GM19438 (cell line): ENCODE measurements around the gene IL1RAP.

Experiments
- ATAC-seq: cut with Tn5 transposase; IDR thresholded peaks from one replicate; pipeline ENCODE4 v1.9.1; 2021; ENCODE audit warnings: low read depth; ENCODE audit not compliant: unreplicated experiment

IL1RAP gene

DNA sequence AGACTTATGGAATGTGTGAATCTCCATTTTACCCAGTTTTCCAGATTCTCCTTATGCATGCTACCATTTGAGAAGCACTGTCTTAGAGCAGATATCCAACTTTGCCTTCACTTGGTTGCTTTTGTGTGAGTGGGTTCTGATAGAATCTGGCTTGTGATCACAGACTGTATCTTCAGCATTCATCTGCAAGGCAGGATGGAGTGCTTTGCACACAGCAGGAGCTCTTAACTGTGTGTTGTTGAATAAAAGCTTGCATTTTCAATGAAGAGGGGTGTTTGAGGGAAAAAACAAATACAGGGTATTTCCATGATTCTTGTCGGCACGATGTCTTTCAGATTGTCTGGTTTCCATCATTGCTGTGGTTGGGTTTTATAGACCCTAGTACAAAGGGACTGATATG is 24.4 kb downstream of the IL1RAP start:
- no peak for ATAC-seq

DNA sequence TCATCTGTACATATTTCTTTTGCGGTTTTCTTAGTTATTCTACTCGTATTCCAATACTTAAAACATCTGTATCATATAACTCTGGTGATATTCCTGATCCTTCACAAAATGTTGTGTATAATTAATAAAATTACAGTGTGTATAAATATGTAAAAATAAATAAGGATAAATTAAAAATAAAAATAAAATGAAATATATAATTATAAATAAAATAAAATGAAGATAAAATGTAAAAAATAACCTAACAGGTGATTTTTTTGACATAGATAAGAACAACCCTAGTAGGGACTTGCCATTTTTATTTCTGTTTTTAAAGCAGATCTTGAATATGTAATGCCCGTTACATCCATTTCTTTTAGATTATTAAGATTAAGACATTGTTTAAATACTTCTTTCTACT is 25.6 kb downstream of the IL1RAP start:
- ATAC-seq: no peak

- no peak for ATAC-seq
These were observed 27.1 kb downstream of the IL1RAP start for GRCh38 chr3:190541008-190541407.

GRCh38 chr3:190541560-190541959 is 27.7 kb downstream of the IL1RAP start:
- no peak for ATAC-seq

DNA sequence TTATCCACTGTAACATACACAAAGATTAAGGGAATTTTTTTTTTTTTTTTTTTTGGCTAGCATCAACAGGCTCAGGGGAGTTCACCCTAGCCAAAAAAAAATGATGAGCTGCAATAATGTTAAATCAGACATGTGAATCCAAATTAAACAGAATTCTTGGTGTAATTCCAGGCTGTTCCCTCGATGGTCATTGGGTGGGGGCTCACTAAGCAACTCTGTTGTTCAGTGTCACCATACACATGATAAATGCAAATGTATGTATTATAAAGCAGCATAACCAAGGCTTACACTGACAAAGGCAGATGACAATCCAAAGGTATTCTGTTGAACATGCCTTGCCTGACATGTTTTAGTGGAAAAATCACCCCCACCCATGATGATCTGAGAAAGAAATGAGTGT is 29.0 kb downstream of the IL1RAP start:
- no peak for ATAC-seq

DNA sequence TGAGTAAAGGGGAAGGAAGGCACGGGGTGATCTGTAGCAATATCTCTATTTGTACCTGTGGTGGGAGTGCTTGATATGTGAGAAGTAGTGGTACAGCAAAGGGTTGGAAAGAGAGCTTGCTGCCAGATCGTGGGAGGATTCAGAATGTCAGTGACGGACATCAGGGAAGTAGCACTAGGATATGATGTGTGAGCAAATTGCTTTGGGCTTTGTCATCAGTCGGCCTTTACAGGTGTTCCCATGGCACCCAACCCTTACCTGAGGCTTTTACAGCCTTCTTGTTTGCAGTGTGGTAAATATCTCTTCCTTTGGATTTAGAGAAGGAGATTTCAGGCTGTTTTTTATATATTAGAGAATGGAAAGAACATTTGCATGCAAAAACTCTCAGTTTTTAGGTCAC is 29.8 kb downstream of the IL1RAP start:
- ATAC-seq: no peak

DNA sequence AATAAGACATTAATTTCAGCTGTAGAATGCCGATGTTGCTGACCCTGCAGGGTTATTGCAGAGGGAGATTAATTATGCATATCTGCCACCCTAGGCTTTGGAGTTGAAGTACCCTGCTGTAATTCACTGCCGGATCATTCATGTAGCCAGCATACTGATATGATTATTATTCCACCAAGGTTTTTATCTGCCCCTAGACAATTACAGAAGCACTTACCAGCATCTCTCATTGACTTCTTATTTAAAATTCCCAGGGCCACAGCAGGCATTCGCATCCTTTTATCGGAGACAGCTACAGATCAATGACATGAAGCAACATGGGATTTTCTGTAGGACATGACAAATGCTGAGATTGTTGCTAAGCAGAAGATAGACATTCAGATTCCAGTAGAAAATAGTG is 31.3 kb downstream of the IL1RAP start:
- no peak for ATAC-seq

GRCh38 chr3:190546881-190547510 is 33.1 kb downstream of the IL1RAP start:
- ATAC-seq: no peak

DNA sequence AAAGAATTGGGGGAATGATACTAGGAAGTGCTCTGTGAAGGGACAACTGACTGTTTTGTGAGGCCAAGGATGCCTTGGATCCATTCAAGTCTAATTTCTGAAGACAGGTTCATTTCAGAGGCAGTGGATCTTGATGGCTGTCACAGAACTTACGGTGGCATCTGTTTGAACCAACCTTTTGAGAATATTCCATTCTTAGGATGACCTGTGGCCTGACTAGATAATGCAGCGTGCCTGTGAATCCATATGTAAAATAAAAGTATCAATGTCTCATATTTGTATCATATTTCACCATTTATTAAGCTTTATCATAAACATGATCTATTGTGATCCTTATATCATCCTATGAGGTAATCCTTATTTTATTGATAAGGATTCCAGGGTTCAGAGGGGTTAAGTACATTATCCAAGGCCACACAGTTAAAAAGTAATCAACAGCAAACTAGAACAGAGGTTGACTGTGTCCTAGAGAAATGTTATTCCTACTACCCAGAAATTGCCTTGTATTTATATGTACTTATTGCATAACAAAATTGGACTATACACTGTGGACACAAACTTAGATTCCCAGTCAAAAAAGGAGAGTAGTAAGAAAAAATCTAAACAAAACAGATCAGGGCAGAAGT is 34.3 kb downstream of the IL1RAP start:
- ATAC-seq: no peak

DNA sequence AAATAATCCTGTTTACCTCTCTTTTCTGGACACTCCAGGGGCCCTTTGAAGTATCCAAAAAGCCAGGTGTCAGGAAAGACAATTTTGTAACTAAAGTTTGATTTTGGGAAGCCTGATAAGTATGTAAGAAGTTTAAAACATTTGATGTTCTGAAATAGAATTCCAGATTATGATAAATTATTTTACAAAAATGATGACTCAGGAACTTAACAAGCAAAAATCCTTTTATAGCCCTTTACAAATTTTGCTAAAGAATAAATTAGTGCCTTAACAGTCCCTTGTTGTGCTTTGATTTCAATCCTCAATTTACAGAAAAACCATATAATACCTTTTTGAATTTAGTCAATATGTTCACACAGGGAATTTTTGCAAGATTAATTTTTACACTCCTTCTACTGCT is 38.1 kb downstream of the IL1RAP start:
- no peak for ATAC-seq

DNA sequence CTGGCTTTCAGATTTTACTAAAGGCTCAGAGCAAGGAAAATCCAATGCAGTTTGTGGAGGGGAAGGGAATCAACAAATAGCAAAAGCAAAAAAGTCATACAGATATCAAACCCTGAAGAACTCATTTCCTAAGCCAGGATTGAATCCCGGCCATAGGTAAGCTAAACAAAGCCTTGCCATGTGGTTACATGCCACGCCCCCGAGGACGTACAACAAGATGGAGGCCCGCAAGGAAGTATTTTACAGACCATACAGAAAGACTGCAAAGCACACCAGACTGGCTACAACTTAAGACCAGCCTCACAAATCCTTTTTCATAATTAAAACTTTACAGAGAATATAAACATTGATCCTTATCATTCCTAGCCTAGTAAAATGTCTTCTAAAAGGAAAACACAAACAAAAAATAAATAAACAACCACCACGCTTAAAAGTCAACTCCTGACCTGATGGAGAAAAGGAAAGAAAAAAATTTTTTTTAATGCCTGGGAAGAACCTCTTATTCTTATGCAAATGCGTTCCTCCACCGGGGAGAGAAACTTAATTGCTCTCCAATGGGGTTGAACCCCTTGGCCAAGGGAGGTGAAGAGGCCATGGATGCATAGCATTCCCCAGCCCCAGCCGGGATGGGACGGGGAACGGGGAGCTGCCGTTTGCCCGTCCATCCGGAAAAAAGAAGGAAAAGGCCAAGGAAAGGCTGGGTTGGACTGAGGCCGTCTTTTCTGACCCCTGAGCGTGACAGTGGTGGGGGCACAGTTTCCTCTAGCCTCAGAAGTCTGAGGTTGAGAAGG is 39.3 kb downstream of the IL1RAP start:
- ATAC-seq: no peak

DNA sequence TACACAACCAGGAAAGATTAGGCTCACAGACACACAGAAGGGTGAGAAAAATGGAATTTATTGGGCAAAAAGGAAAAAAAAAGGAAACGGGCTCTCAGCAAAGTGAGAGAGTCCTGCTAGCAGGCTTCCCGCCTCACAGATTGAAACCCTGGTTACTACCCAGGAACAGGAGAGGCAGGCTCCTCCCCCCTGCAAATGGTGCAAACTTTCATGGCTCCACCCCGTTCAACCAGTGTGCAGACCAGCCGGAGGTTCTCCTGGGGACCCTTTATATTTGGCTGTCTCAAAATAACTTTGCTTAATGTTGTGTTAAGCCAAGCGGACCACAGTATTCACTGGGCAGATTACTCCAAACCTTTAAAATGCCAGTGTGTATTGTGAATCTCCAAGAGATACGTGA is 40.3 kb downstream of the IL1RAP start:
- no peak for ATAC-seq

DNA sequence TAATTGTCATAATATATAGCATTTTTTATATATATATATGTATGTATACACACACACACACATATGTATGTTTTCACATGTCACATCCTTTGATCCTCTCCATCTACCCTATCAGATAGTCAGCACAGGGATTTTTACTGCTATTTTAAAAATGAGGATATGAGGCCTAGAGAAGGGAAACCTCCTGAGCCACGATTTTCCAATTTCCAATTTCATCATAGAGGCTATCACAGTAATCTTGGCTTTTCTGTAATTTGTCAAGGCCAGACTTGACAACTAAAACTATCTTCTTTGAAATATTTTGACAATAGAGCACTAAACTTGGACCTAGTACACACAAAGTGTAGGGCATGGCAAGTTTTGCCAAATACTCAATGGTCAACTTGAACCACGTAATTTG is 42.5 kb downstream of the IL1RAP start:
- no peak for ATAC-seq

DNA sequence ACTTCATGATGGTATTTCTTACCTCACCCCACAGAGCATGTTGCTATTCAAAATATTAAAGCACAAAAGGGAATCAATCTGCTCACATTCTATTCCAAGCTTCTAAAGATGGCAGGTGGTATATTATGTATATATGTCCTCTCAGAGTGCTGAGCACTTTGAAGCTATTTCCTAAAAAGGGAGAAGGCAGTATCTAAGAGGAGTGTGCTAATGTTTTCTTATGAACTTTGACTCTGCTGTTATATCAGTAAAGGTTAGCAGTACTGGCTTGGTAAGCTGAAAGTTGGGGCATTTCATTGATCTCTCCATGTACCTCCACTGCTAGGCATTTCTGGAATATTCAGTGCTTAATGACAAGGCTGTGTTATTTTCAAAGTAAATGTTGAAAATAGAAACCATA is 43.4 kb downstream of the IL1RAP start:
- no peak for ATAC-seq

GRCh38 chr3:190558316-190558715 is 44.4 kb downstream of the IL1RAP start:
- no peak for ATAC-seq

DNA sequence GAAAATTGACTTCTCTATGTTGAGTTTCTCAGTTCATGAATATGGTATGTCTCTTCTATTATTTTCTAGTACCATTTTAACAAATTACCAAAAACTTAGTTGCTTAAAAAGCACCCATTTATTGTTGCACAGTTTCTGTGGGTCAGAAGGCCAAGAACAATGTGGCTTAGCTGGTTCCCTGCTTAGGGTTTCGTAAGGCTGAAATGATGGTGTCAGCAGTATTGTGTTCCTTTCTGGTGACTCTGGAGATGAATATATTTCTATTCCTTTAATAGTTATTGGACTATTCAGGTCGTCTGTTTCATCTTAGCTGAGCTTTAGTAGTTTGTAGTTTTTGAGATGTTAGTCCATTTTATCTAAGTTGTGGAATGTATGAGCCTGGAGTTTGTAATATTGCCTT is 44.9 kb downstream of the IL1RAP start:
- no peak for ATAC-seq

- ATAC-seq: no peak
These were observed 46.4 kb downstream of the IL1RAP start for GRCh38 chr3:190560013-190560895.

DNA sequence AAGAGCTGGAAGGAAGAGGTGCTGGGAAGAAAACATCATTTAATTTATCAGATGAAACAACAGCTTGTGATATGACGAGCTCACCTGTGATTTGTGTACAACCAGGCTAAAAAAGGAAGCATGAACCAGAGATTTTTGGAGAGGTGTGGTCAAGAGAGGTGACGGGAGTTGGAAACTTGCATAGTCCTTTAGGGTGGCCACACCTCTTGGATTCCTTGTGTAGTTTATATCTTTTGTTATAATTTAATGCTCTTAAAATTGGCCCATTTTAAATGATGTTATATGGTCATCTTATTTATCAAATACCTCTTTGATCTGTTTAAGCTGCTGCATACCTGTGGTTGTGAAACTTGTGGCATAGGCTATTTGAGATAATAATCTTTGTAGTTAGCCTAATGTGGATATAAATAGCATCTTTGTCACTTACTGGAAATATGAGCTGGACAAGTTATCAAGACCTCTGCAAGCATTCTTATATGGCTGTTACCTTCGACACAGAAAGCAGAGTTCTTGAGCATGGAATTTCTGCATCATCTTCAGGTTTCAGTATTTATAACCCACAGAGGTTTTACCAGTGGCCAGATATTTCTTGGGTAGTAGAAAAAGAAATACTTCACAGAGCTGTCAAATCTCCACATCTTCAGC is 49.1 kb downstream of the IL1RAP start:
- no peak for ATAC-seq

DNA sequence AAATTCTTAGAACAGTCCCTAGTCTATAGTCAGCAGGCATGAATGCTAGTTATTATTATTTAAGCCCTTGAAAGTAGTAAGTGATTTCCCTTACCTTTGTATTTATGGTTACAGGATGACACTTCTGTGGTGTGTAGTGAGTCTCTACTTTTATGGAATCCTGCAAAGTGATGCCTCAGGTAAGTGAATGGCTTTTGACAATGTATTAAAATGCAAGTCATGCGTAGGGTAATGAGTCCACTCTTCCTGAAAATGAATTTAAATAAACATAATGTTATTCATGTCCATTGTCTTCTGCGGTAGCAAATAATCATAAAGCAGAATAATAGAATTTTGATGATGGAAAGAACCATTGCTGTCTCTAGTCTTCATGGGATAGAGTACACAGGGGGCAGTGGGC is 50.3 kb downstream of the IL1RAP start:
- ATAC-seq: no peak
